Gastroesophageal sphincter (tissue), 4 donors: Measurements from ENCODE around the gene RAB11FIP3. TPM values are rescaled to one million over a fixed set of nuclear protein-coding genes. Genes with fewer than 3 reads are reported as not detected.
"Not testable (repeated sequence)": the region's sequence is repeated elsewhere in the genome, so short reads cannot be mapped to it uniquely, and the experiment has no call there.

Experiments used
- ATAC-seq: fragments of 150-250 bp; one replicate; pipeline ENCODE4 v1.9.1; 2016; ENCODE audit warnings: mild to moderate bottlenecking, moderate library complexity
- H3K27ac ChIP-seq, 4 donors: fragments of 200-600 bp; sonication (generic) in 3 of 4; 1 replicate in 3 of 4; 2 replicates in 1 of 4; pipeline ENCODE4 v1.5.1; 2016 to 2019
- H3K27me3 ChIP-seq: fragments of 200-600 bp; sonication (generic); one replicate; pipeline ENCODE4 v1.5.1; 2019
- H3K36me3 ChIP-seq, 2 donors: fragments of 200-600 bp; sonication (generic); one replicate each; pipeline ENCODE4 v1.5.1; 2019; ENCODE audit warnings: control low read depth in 1 of 2
- H3K4me1 ChIP-seq, 3 donors: fragments of 200-600 bp; sonication (generic); 1 replicate in 2 of 3; 2 replicates in 1 of 3; pipeline ENCODE4 v1.5.1; 2016 to 2019; ENCODE audit warnings: control low read depth in 2 of 3
- H3K4me3 ChIP-seq, 2 donors: fragments of 200-600 bp; sonication (generic); one replicate each; pipeline ENCODE4 v1.5.1; 2019; ENCODE audit warnings: mild to moderate bottlenecking in 1 of 2, moderate library complexity in 1 of 2
- H3K9me3 ChIP-seq, 3 donors: fragments of 200-600 bp; sonication (generic); one replicate each; pipeline ENCODE4 v1.5.1; 2017 to 2019; ENCODE audit warnings: control low read depth in 2 of 3
- CTCF ChIP-seq, 4 experiments: fragments of 200-600 bp in 2 of 4; fragments of 450-650 bp in 2 of 4; sonication (generic) in 1 of 4; IDR thresholded peaks; one replicate each; pipeline ENCODE4 v1.5.1; 2017 to 2019; ENCODE audit warnings: antibody characterized with exemption in 4 of 4, mild to moderate bottlenecking in 2 of 4, moderate library complexity in 2 of 4
- EP300 ChIP-seq: sonication (generic); formaldehyde crosslinking; IDR thresholded peaks from one replicate; pipeline ENCODE4 v1.6.1; 2017; ENCODE audit warnings: antibody characterized with exemption, mild to moderate bottlenecking
- POLR2A ChIP-seq, 2 donors: fragments of 450-650 bp; IDR thresholded peaks; one replicate each; pipeline ENCODE4 v1.6.1; 2017; ENCODE audit warnings: antibody characterized with exemption in 2 of 2, mild to moderate bottlenecking in 2 of 2, moderate library complexity in 1 of 2
- POLR2AphosphoS5 ChIP-seq: sonication (generic); formaldehyde crosslinking; IDR thresholded peaks from one replicate; pipeline ENCODE4 v1.6.1; 2017; ENCODE audit warnings: antibody characterized with exemption
- WGBS, 2 donors: methylation state at CpG; one replicate each; pipeline ENCODE4 v1.1.5; 2018; ENCODE audit warnings: low coverage in 1 of 2; 5-methylcytosine and 5-hydroxymethylcytosine counted together
- total RNA-seq, 4 donors: library from RNA; depleted of rRNA; stranded (reverse); fragments of >200 nt; gene quantifications; one replicate each; pipeline ENCODE4 v1.1.0, GENCODE V29; 2016

Gene RAB11FIP3
- total RNA-seq, 4 donors from 2014 or later = 47.4 to 88.9 (median 58.6) TPM

DNA sequence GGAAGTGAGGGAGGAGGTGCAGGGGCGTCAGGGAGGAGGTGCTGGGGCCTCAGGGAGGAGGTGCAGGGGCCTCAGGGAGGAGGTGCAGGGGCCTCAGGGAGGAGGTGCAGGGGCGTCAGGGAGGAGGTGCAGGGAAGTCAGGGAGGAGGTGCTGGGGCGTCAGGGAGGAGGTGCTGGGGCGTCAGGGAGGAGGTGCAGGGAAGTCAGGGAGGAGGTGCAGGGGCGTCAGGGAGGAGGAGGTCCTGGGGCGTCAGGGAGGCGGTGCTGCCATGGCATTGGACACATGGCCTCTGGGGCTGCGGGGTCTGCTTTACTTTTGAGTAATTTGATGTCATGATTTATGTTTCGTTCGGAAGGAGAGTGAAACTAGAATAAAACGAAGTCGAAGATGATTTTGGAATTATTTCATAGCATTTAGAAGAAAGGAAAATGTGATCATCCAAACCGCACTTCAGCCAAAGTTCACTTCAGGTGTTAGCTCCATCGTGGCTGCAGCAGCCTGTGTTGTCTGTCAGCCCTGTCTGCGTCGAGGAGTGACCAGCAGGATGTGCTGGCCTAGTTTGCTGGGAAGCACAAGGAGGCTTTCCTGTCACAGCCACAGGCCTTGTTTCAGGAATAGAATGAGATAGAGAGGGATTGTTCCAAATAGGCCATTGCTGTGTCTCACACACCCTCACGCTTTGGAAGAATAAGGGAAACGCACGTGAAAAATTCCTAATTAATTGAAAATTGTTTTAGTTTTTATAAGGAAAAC lies 42.8 kb downstream of the RAB11FIP3 start:
- no peak for ATAC-seq
- no peaks in the 10 kb centered on the region for H3K27me3 ChIP-seq
- no peak for TF ChIP-seq EP300
- no peak for TF ChIP-seq CTCF (IDR thresholded peaks at IDR 0.05)
- TF ChIP-seq POLR2AphosphoS5 = no peak
- TF ChIP-seq POLR2A (IDR thresholded peaks at IDR 0.05) = no peak
- H3K36me3 ChIP-seq = peaks cover 0 to 41% of the 10 kb centered on the region in 2 donors
- no peak overlapping the region for H3K4me3 ChIP-seq
- H3K9me3 ChIP-seq = no peaks in the 10 kb centered on the region
- peaks cover 0 to 15% (median 3%) of the 10 kb centered on the region in 3 donors for H3K4me1 ChIP-seq
- no peak overlapping the region for H3K27ac ChIP-seq
- WGBS, 2 donors = 55 to 72% methylated on average over 10 to 18 of the region's 19 CpGs

GRCh38 chr16:469459-469858 lies 44.0 kb downstream of the RAB11FIP3 start:
- not testable (repeated sequence) for H3K9me3 ChIP-seq, H3K27ac ChIP-seq, ATAC-seq, H3K27me3 ChIP-seq, H3K4me3 ChIP-seq
- peaks cover 0 to 15% (median 3%) of the 10 kb centered on the region in 3 donors for H3K4me1 ChIP-seq
- H3K36me3 ChIP-seq = peaks cover 0 to 40% of the 10 kb centered on the region in 2 donors
- 100% methylated on average over 1 to 3 of the region's 7 CpGs for WGBS, 2 donors

DNA sequence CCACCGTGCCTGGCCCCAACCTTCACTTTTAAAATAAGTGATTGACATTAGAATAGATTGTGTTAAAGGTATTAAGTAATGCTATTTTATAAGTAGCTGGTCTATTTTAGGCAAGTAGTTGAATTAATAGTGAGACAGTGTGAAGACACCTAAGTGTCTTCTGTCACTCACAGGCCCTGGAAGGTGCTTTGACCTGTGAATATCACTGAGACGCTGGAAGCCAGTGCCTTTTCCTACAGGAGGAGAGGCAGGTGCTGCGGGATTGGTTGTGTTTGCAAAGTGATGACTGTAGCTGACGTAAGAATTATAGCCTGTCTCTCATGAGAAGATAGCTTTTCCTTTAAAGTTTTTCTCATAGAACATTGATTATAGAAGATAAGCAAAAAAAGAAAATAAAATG lies 45.0 kb downstream of the RAB11FIP3 start:
- no peaks in the 10 kb centered on the region for H3K27me3 ChIP-seq
- H3K4me1 ChIP-seq = peaks cover 0 to 15% (median 3%) of the 10 kb centered on the region in 3 donors
- no peak for ATAC-seq
- no peaks in the 10 kb centered on the region for H3K9me3 ChIP-seq
- peaks cover 0 to 38% of the 10 kb centered on the region in 2 donors for H3K36me3 ChIP-seq
- 85 to 89% methylated on average over 3 to 4 of the region's 4 CpGs for WGBS, 2 donors
- no peak overlapping the region for H3K27ac ChIP-seq
- TF ChIP-seq EP300 (no peak), POLR2A (IDR thresholded peaks at IDR 0.05) (no peak), CTCF (IDR thresholded peaks at IDR 0.05) (no peak), POLR2AphosphoS5 (no peak)
- no peak overlapping the region for H3K4me3 ChIP-seq

- peaks cover 0 to 22% (median 3%) of the 10 kb centered on the region in 3 donors for H3K4me1 ChIP-seq
- TF ChIP-seq CTCF (IDR thresholded peaks at IDR 0.05) (no peak), POLR2AphosphoS5 (peak; percentile 10), POLR2A (IDR thresholded peaks at IDR 0.05) (no peak), EP300 (no peak)
- H3K9me3 ChIP-seq = no peaks in the 10 kb centered on the region
- H3K27ac ChIP-seq = peak overlapping the region in 3 of 4 donors; percentile 53 to 66 (median 64)
- H3K27me3 ChIP-seq = no peaks in the 10 kb centered on the region
- peaks cover 0 to 38% of the 10 kb centered on the region in 2 donors for H3K36me3 ChIP-seq
- no CpG with 5 or more reads among the region's 32 CpGs for WGBS, 2 donors
- ATAC-seq = peak; percentile 60
- no peak overlapping the region for H3K4me3 ChIP-seq
Measured at GRCh38 chr16:471353-472198, 46.1 kb downstream of the RAB11FIP3 start.

GRCh38 chr16:472199-472504 lies 46.7 kb downstream of the RAB11FIP3 start:
- TF ChIP-seq POLR2A (IDR thresholded peaks at IDR 0.05) = no peak
- no CpG with 5 or more reads among the region's 9 CpGs for WGBS, 2 donors
- Histone ChIP-seq H3K27ac (peak overlapping the region in 3 of 4 donors; percentile 53 to 66 (median 64)), H3K4me3 (no peak overlapping the region), H3K4me1 (peaks cover 0 to 22% (median 3%) of the 10 kb centered on the region in 3 donors), H3K9me3 (no peaks in the 10 kb centered on the region), H3K27me3 (no peaks in the 10 kb centered on the region), H3K36me3 (peaks cover 0 to 38% of the 10 kb centered on the region in 2 donors)
- ATAC-seq = no peak
